Measurements from ENCODE around the gene FOXK1.

DNA sequence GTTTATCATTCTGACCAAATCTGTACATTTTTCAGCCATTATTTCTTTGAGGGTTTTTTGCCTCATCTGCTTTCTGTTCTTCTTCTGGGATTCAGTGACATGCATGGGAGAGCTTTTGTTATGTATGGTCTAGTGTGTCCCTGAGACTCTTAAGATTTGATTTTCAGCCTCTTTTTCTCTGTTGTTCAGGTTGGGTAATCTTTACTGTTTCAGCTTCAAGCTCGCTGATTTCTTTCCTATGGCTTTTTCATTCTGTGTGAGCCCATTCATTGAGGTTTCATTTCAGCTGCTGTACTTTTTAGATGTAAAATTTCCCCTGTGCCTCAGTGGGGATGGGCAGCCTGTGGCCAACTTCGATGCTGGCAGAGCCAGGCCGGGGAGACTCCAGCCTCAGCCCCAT lies 38.1 kb downstream of the FOXK1 start:
- TF ChIP-seq ZFX (CRISPR knock-in tag; IDR thresholded peaks at IDR 0.05) (no peak), MITF (IDR thresholded peaks at IDR 0.05) (no peak), CEBPB (tag; IDR thresholded peaks at IDR 0.05) (no peak), CTCF (IDR thresholded peaks at IDR 0.05 in 2 of 3, conservative IDR thresholded peaks at IDR 0.05 in 1 of 3; ENCODE audit: insufficient read depth in 2 of 3, low read depth in 1 of 3, low read length in 3 of 3) (no peak)

Data from K562 (cell line).